Transverse colon (tissue), 4 donors: ENCODE data around the gene RRAD. TPM values are rescaled to one million over a fixed set of nuclear protein-coding genes. Genes with fewer than 3 reads are reported as not detected.

Experiments
- DNase-seq: peaks from one replicate; pipeline ENCODE4 v3.0.0-alpha.2; 2019
- H3K27ac ChIP-seq, 4 donors: fragments of 200-600 bp; sonication (generic); 2 replicates each; pipeline ENCODE4 v1.5.1; 2016 to 2018; ENCODE audit warnings: inconsistent platforms in 4 of 4
- H3K27me3 ChIP-seq: fragments of 200-600 bp; sonication (generic); 2 replicates; pipeline ENCODE4 v1.5.1; 2017; ENCODE audit warnings: inconsistent platforms
- H3K36me3 ChIP-seq, 4 donors: fragments of 200-600 bp; sonication (generic); 2 replicates each; pipeline ENCODE4 v1.5.1; 2017 to 2019; ENCODE audit warnings: inconsistent platforms in 4 of 4
- H3K4me1 ChIP-seq, 4 donors: fragments of 200-600 bp; sonication (generic); 2 replicates each; pipeline ENCODE4 v1.5.1; 2017 to 2020; ENCODE audit warnings: inconsistent platforms in 4 of 4
- H3K4me3 ChIP-seq, 4 donors: fragments of 200-600 bp; sonication (generic); 1 replicate in 1 of 4; 2 replicates in 3 of 4; pipeline versions ENCODE4 v1.5.1 to v1.6.1; 2017 to 2019; ENCODE audit warnings: inconsistent platforms in 4 of 4
- H3K9me3 ChIP-seq, 2 donors: fragments of 200-600 bp; sonication (generic); 2 replicates each; pipeline ENCODE4 v1.5.1; 2017 to 2019; ENCODE audit warnings: inconsistent platforms in 2 of 2
- EP300 ChIP-seq: sonication (generic); formaldehyde crosslinking; IDR thresholded peaks from one replicate; pipeline ENCODE4 v1.6.1; 2017; ENCODE audit warnings: antibody characterized with exemption, low read depth
- POLR2A ChIP-seq: fragments of 450-650 bp; IDR thresholded peaks from one replicate; pipeline ENCODE4 v1.6.1; 2016; ENCODE audit warnings: antibody characterized with exemption, mild to moderate bottlenecking, moderate library complexity
- POLR2AphosphoS5 ChIP-seq, 3 donors: sonication (generic); formaldehyde crosslinking; IDR thresholded peaks; one replicate each; pipeline ENCODE4 v1.6.1; 2016; ENCODE audit warnings: antibody characterized with exemption in 3 of 3
- WGBS, 2 donors: methylation state at CpG; one replicate each; pipeline ENCODE4 v1.1.5; 2018; ENCODE audit warnings: low coverage in 1 of 2; 5-methylcytosine and 5-hydroxymethylcytosine counted together
- in situ Hi-C, 4 donors: fragments of 200-750 bp; cut with MboI; loops; one replicate each; pipeline versions ENCODE4 v1.15.0 to v1.15.1; 2017; ENCODE audit warnings: low sequenced_read_pairs in 3 of 4, low pct_ligation_motif_present in 1 of 4, low pct_unique_long_range_greater_than_20kb in 1 of 4
- intact Hi-C: fragments of 100-400 bp; cut with DNase I; formaldehyde crosslinking; loops from one replicate; pipeline ENCODE4 v1.15.1; 2023; ENCODE audit warnings: low total_unique reads
- total RNA-seq, 4 donors: library from RNA; depleted of rRNA; stranded (reverse); fragments of >200 nt; gene quantifications; one replicate each; pipeline ENCODE4 v1.1.0, GENCODE V29; 2016
- TF ChIP-seq, protein P1 (sequence below), 5 experiments: fragments of 200-600 bp in 3 of 5; fragments of 450-650 bp in 2 of 5; sonication (generic) in 3 of 5; IDR thresholded peaks; 1 replicate in 2 of 5; 2 replicates in 3 of 5; pipeline ENCODE4 v1.5.1; 2016 to 2017; ENCODE audit warnings: antibody characterized with exemption in 5 of 5, inconsistent platforms in 3 of 5, mild to moderate bottlenecking in 2 of 5, moderate library complexity in 1 of 5

The RRAD gene
- total RNA-seq, 4 donors from 2014 or later, result 3.5 to 15.3 (median 4.2) TPM; not detected in 1

- no peak overlapping the region for H3K4me3 ChIP-seq
- H3K36me3 ChIP-seq, result peaks cover 0 to 5% (median 2%) of the 10 kb centered on the region in 4 donors
- peaks cover 5 to 11% (median 7%) of the 10 kb centered on the region in 4 donors for H3K4me1 ChIP-seq
- TF ChIP-seq POLR2A (no peak), POLR2AphosphoS5 (IDR thresholded peaks at IDR 0.05) (no peak), EP300 (no peak)
- TF ChIP-seq, protein P1, sequence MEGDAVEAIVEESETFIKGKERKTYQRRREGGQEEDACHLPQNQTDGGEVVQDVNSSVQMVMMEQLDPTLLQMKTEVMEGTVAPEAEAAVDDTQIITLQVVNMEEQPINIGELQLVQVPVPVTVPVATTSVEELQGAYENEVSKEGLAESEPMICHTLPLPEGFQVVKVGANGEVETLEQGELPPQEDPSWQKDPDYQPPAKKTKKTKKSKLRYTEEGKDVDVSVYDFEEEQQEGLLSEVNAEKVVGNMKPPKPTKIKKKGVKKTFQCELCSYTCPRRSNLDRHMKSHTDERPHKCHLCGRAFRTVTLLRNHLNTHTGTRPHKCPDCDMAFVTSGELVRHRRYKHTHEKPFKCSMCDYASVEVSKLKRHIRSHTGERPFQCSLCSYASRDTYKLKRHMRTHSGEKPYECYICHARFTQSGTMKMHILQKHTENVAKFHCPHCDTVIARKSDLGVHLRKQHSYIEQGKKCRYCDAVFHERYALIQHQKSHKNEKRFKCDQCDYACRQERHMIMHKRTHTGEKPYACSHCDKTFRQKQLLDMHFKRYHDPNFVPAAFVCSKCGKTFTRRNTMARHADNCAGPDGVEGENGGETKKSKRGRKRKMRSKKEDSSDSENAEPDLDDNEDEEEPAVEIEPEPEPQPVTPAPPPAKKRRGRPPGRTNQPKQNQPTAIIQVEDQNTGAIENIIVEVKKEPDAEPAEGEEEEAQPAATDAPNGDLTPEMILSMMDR (IDR thresholded peaks at IDR 0.05), result no peak
- WGBS, 2 donors, result 60 to 94% methylated on average over 1 to 12 of the region's 12 CpGs
- intact Hi-C loops, result no loop called here
- in situ Hi-C loops, result no loop called here
- H3K27me3 ChIP-seq, result no peaks in the 10 kb centered on the region
- no peak overlapping the region for H3K27ac ChIP-seq
- no peaks in the 10 kb centered on the region for H3K9me3 ChIP-seq
- no peak for DNase-seq
These were observed 39.8 kb downstream of the RRAD start for GRCh38 chr16:66885491-66885890.

DNA sequence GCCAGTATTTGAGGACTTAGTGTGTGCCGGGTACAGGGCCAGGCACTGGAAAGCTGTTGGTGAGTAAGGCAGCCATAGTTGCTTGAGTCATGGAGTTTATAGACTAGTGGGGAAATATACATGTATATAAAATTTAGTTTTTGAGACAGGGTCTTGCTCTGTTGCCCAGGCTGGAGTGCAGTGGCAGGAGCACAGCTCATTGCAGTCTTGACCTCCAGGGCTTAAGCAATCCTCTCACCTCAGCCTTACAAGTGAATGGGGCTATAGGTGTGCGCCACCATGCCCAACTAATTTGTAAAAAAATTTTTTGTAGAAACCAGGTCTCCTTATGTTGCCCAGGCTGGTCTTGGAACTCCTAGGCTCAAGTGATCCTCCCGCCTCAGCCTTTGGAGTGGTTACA lies 42.6 kb downstream of the RRAD start:
- intact Hi-C loops, result no loop called here
- no peak for TF ChIP-seq POLR2A
- TF ChIP-seq POLR2AphosphoS5 (IDR thresholded peaks at IDR 0.05), result no peak
- TF ChIP-seq, protein P1 (IDR thresholded peaks at IDR 0.05), result no peak
- Histone ChIP-seq H3K9me3 (no peaks in the 10 kb centered on the region), H3K4me3 (no peak overlapping the region), H3K27me3 (no peaks in the 10 kb centered on the region), H3K36me3 (peaks cover 0 to 5% (median 2%) of the 10 kb centered on the region in 4 donors), H3K4me1 (peaks cover 8 to 25% (median 9%) of the 10 kb centered on the region in 4 donors), H3K27ac (no peak overlapping the region)
- 100% methylated on average over 2 to 3 of the region's 3 CpGs for WGBS, 2 donors
- in situ Hi-C loops, result no loop called here
- DNase-seq, result no peak

GRCh38 chr16:66881964-66882508 lies 43.3 kb downstream of the RRAD start:
- no peak for DNase-seq

GRCh38 chr16:66881560-66881959 lies 43.8 kb downstream of the RRAD start:
- Histone ChIP-seq H3K4me3 (peak overlapping the region in 2 of 4 donors; percentile 61 to 70), H3K27ac (no peak overlapping the region), H3K9me3 (no peaks in the 10 kb centered on the region), H3K36me3 (peaks cover 0 to 5% (median 1%) of the 10 kb centered on the region in 4 donors), H3K4me1 (peaks cover 8 to 25% (median 9%) of the 10 kb centered on the region in 4 donors), H3K27me3 (no peaks in the 10 kb centered on the region)
- intact Hi-C loops, result no loop called here
- in situ Hi-C loops, result no loop called here
- TF ChIP-seq, protein P1 (IDR thresholded peaks at IDR 0.05), result no peak
- TF ChIP-seq EP300, result no peak
- TF ChIP-seq POLR2AphosphoS5 (IDR thresholded peaks at IDR 0.05), result no peak
- TF ChIP-seq POLR2A, result no peak
- WGBS, 2 donors, result 75% methylated on average over 2 of the region's 2 CpGs; no CpG with 5 or more reads in 1 of the 2 donors
- no peak for DNase-seq

More at GRCh38 chr16:66881964-66882508, 43.3 kb downstream of the RRAD start:
- Histone ChIP-seq H3K9me3 (no peaks in the 10 kb centered on the region), H3K36me3 (peaks cover 0 to 5% (median 2%) of the 10 kb centered on the region in 4 donors), H3K27me3 (no peaks in the 10 kb centered on the region), H3K4me1 (peaks cover 8 to 25% (median 9%) of the 10 kb centered on the region in 4 donors), H3K4me3 (no peak overlapping the region), H3K27ac (no peak overlapping the region)
- in situ Hi-C loops, result no loop called here
- WGBS, 2 donors, result 95 to 100% methylated on average over 2 to 8 of the region's 8 CpGs
- TF ChIP-seq POLR2AphosphoS5 (IDR thresholded peaks at IDR 0.05) (no peak), EP300 (no peak), POLR2A (no peak)
- TF ChIP-seq, protein P1 (IDR thresholded peaks at IDR 0.05), result no peak
- intact Hi-C loops, result no loop called here
